GM12875 (cell line): ENCODE results near the gene RNASEH1.
"Not testable (repeated sequence)": the region's sequence is repeated elsewhere in the genome, so short reads cannot be mapped to it uniquely, and the experiment has no call there.

Source experiments
- H3K4me3 ChIP-seq: one replicate; pipeline ENCODE4 v1.5.1; 2011; ENCODE audit warnings: low read depth, low read length, control low read depth
- CTCF ChIP-seq: IDR thresholded peaks from 2 replicates; pipeline ENCODE4 v1.5.1; 2011; ENCODE audit warnings: low read depth, mild to moderate bottlenecking, control low read depth, inconsistent platforms, low read length, moderate library complexity, borderline replicate concordance; ENCODE audit not compliant: insufficient read depth

Gene RNASEH1

DNA sequence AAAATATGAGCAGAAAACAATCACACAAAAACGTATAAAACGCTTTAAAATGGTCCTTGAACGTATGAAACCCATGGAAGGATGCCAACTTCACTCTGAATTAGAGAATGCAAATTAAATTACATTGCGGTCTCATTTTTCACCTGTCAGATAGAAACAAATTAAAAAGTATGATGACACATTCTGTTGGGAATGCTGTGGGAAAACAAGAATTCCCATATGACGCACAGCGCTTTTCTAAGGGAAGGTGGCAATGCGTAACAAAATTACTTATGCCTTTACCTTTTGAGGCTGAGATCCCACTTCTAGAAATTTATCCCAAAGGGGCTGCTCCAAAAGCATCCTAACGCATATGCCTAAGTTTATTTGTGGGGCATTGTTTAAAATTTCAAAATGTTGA, 13.2 kb upstream of the RNASEH1 start:
- H3K4me3 ChIP-seq = no peak overlapping the region
- TF ChIP-seq CTCF = no peak

- H3K4me3 ChIP-seq = not testable (repeated sequence)
Measured at GRCh38 chr2:3569656-3570055, 11.5 kb upstream of the RNASEH1 start.

- no peak for TF ChIP-seq CTCF
- no peak overlapping the region for H3K4me3 ChIP-seq
Measured at GRCh38 chr2:3566806-3567205, 8.7 kb upstream of the RNASEH1 start.

- no peak for TF ChIP-seq CTCF
- no peak overlapping the region for H3K4me3 ChIP-seq
Measured at GRCh38 chr2:3565117-3565516, 7.0 kb upstream of the RNASEH1 start.

- H3K4me3 ChIP-seq = no peak overlapping the region
- TF ChIP-seq CTCF = no peak
Measured at GRCh38 chr2:3563521-3563976, 5.4 kb upstream of the RNASEH1 start.

- TF ChIP-seq CTCF = no peak
- H3K4me3 ChIP-seq = peak overlapping the region; percentile 94
Measured at GRCh38 chr2:3557639-3558204, 411 bp downstream of the RNASEH1 start.

- no peak overlapping the region for H3K4me3 ChIP-seq
- TF ChIP-seq CTCF = no peak
Measured at GRCh38 chr2:3553946-3554345, 4.2 kb downstream of the RNASEH1 start.

DNA sequence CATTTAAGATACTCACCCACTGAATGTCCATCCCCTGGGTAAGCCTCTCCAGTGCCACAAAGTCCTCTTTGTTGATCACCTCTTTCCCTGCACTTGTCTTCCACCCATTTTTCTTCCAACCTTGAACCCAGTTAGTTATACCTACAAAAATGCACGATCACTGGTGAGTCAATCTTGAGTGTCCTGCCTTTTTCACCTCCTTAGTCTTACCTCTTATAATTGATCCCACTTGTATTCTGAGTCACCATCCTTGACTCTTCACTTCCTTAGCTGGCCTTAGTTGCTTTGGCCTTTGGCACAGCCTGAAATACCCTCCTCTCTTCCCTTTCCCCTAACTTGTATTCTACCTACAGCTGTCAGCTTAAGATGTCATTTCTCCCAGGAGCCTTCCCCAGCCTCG, 10.2 kb downstream of the RNASEH1 start:
- TF ChIP-seq CTCF = no peak
- no peak overlapping the region for H3K4me3 ChIP-seq
